Loucy (cell line): Measurements from ENCODE around the gene BACE2.

Source experiments
- H2AFZ ChIP-seq: fragments of 200-600 bp; sonication (generic); 2 replicates; pipeline ENCODE4 v1.6.0; 2016; ENCODE audit warnings: antibody characterized with exemption, mild to moderate bottlenecking, low read length, moderate library complexity
- H3F3A ChIP-seq: fragments of 200-600 bp; 2 replicates; pipeline ENCODE4 v1.6.0; 2016; ENCODE audit warnings: antibody characterized with exemption, low read depth, mild to moderate bottlenecking
- H3K27me3 ChIP-seq: fragments of 200-600 bp; sonication (generic); 2 replicates; pipeline ENCODE4 v1.6.1; 2014; ENCODE audit warnings: low read length, mild to moderate bottlenecking; ENCODE audit not compliant: insufficient read depth, poor library complexity, severe bottlenecking
- H3K36me3 ChIP-seq: fragments of 200-600 bp; sonication (generic); 2 replicates; pipeline ENCODE4 v1.6.1; 2016; ENCODE audit warnings: low read length; ENCODE audit not compliant: insufficient read depth
- H3K4me1 ChIP-seq: fragments of 200-600 bp; sonication (generic); 2 replicates; pipeline ENCODE4 v1.5.1; 2014; ENCODE audit warnings: low read length, mild to moderate bottlenecking; ENCODE audit not compliant: insufficient read depth, poor library complexity, severe bottlenecking
- H3K4me2 ChIP-seq: fragments of 200-600 bp; sonication (generic); 2 replicates; pipeline ENCODE4 v1.6.0; 2014; ENCODE audit warnings: antibody characterized with exemption, low read length, low read depth, mild to moderate bottlenecking; ENCODE audit not compliant: poor library complexity, severe bottlenecking
- H3K4me3 ChIP-seq: fragments of 200-600 bp; sonication (generic); 2 replicates; pipeline ENCODE4 v1.5.1; 2014; ENCODE audit warnings: low read length, mild to moderate bottlenecking, mixed read lengths; ENCODE audit not compliant: poor library complexity, severe bottlenecking
- H3K79me2 ChIP-seq: fragments of 200-600 bp; sonication (generic); 2 replicates; pipeline ENCODE4 v1.6.1; 2014; ENCODE audit warnings: low read length; ENCODE audit not compliant: insufficient read depth
- H3K9ac ChIP-seq: fragments of 200-600 bp; sonication (generic); 2 replicates; pipeline ENCODE4 v1.6.0; 2014; ENCODE audit warnings: mild to moderate bottlenecking, low read depth, low read length, moderate library complexity; ENCODE audit not compliant: poor library complexity, severe bottlenecking
- H3K9me2 ChIP-seq: fragments of 200-600 bp; sonication (generic); replicated peaks from 2 replicates; pipeline ENCODE4 v1.6.1; 2016; ENCODE audit warnings: low read depth, low read length, mixed read lengths
- H3K9me3 ChIP-seq: fragments of 200-600 bp; sonication (generic); 2 replicates; pipeline ENCODE4 v1.6.1; 2014; ENCODE audit warnings: mild to moderate bottlenecking, antibody characterized with exemption, low read length, low read depth; ENCODE audit not compliant: insufficient read depth
- H4K20me1 ChIP-seq: fragments of 200-600 bp; sonication (generic); 2 replicates; pipeline ENCODE4 v1.6.0; 2014; ENCODE audit warnings: antibody characterized with exemption, low read length, mild to moderate bottlenecking; ENCODE audit not compliant: insufficient read depth, poor library complexity, severe bottlenecking
- EZH2phosphoT487 ChIP-seq: fragments of 200-600 bp; IDR thresholded peaks from 2 replicates; pipeline ENCODE4 v1.6.1; 2018; ENCODE audit warnings: antibody characterized with exemption, mild to moderate bottlenecking, moderate library complexity, borderline replicate concordance
- TF ChIP-seq, protein P1 (sequence below): fragments of 200-600 bp; sonication (generic); conservative IDR thresholded peaks from 2 replicates; pipeline ENCODE4 v1.5.1; 2014; ENCODE audit warnings: mild to moderate bottlenecking, antibody characterized with exemption, low read length

The BACE2 gene

DNA sequence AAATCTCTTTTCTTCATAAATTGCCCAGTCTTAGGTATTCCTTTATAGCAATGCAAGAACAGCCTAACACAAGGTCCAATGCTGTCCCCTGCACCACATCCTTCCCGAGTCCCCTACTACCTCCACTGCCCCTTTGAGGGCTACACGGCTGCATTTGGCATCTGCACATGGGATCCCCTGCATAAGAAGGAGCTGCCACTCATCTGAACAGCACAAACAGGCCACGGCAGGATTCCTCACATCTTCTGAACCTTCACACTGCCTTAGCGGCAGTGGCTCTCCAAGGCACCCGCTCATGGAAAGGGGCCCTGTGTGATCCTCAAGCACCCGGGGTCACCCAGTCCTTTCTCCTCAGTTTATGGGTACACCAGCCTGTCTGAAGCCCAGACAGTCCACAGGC is 29.2 kb upstream of the BACE2 start:
- no peaks in the 10 kb centered on the region for H3K9me3 ChIP-seq
- H4K20me1 ChIP-seq: no peaks in the 10 kb centered on the region
- H3K36me3 ChIP-seq: no peaks in the 10 kb centered on the region
- H3K79me2 ChIP-seq: no peaks in the 10 kb centered on the region
- no peaks in the 10 kb centered on the region for H3K4me1 ChIP-seq
- no peak for TF ChIP-seq EZH2phosphoT487
- TF ChIP-seq, protein P1, sequence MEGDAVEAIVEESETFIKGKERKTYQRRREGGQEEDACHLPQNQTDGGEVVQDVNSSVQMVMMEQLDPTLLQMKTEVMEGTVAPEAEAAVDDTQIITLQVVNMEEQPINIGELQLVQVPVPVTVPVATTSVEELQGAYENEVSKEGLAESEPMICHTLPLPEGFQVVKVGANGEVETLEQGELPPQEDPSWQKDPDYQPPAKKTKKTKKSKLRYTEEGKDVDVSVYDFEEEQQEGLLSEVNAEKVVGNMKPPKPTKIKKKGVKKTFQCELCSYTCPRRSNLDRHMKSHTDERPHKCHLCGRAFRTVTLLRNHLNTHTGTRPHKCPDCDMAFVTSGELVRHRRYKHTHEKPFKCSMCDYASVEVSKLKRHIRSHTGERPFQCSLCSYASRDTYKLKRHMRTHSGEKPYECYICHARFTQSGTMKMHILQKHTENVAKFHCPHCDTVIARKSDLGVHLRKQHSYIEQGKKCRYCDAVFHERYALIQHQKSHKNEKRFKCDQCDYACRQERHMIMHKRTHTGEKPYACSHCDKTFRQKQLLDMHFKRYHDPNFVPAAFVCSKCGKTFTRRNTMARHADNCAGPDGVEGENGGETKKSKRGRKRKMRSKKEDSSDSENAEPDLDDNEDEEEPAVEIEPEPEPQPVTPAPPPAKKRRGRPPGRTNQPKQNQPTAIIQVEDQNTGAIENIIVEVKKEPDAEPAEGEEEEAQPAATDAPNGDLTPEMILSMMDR: no peak
- H3K4me2 ChIP-seq: no peak overlapping the region
- no peaks in the 10 kb centered on the region for H3K9me2 ChIP-seq
- no peak overlapping the region for H3K9ac ChIP-seq
- H3F3A ChIP-seq: no peaks in the 10 kb centered on the region
- no peak overlapping the region for H2AFZ ChIP-seq
- H3K4me3 ChIP-seq: no peak overlapping the region
- no peaks in the 10 kb centered on the region for H3K27me3 ChIP-seq

- Histone ChIP-seq H3F3A (no peaks in the 10 kb centered on the region), H3K79me2 (no peaks in the 10 kb centered on the region), H3K27me3 (no peaks in the 10 kb centered on the region), H3K9me3 (no peaks in the 10 kb centered on the region), H2AFZ (no peak overlapping the region), H4K20me1 (no peaks in the 10 kb centered on the region), H3K4me3 (no peak overlapping the region), H3K9ac (no peak overlapping the region), H3K36me3 (no peaks in the 10 kb centered on the region), H3K9me2 (no peaks in the 10 kb centered on the region), H3K4me1 (no peaks in the 10 kb centered on the region), H3K4me2 (no peak overlapping the region)
- TF ChIP-seq, protein P1: no peak
- no peak for TF ChIP-seq EZH2phosphoT487
Observed at GRCh38 chr21:41139275-41139674, 28.7 kb upstream of the BACE2 start.

DNA sequence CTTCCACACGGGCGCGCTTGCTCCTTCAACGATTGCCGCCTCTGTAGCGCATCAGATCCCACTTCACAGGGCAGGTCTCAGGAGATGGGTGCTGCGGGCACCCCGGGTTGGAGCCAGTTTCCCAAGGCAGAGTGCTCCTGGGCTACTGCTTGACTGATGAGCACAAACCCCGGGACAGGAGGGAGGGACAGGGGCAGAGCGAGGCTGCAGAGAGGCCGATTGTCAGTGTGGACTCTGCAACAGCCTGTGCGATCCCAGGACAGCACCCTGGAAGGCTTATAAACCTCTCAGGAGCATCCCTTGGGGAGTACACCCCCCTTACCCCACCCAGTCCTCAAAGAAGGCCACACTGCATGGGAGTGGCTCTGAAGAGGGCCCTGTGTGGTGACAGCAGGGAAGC is 28.0 kb upstream of the BACE2 start:
- Histone ChIP-seq H2AFZ (no peak overlapping the region), H3K4me3 (no peak overlapping the region), H3K79me2 (no peaks in the 10 kb centered on the region), H3K36me3 (no peaks in the 10 kb centered on the region), H3F3A (no peaks in the 10 kb centered on the region), H3K27me3 (no peaks in the 10 kb centered on the region), H3K4me1 (no peaks in the 10 kb centered on the region), H3K4me2 (no peak overlapping the region), H3K9me3 (no peaks in the 10 kb centered on the region), H3K9me2 (no peaks in the 10 kb centered on the region), H4K20me1 (no peaks in the 10 kb centered on the region), H3K9ac (no peak overlapping the region)
- TF ChIP-seq, protein P1: no peak
- TF ChIP-seq EZH2phosphoT487: no peak
